BE2C (cell line): ENCODE measurements around the gene CHMP6.

Experiments used
- DNase-seq: peaks from one replicate; pipeline ENCODE4 v3.0.0-alpha.2; 2020
- H3K27me3 ChIP-seq: fragments of 250-450 bp; sonication (Bioruptor Pico); 2 replicates; pipeline ENCODE4 v1.5.1; 2020; ENCODE audit warnings: mild to moderate bottlenecking
- H3K36me3 ChIP-seq: fragments of 250-450 bp; sonication (Bioruptor Pico); 2 replicates; pipeline ENCODE4 v1.5.1; 2020; ENCODE audit warnings: mild to moderate bottlenecking
- H3K4me1 ChIP-seq: fragments of 250-450 bp; sonication (Bioruptor Pico); 2 replicates; pipeline ENCODE4 v1.5.1; 2020
- H3K4me3 ChIP-seq: 2 replicates; pipeline ENCODE4 v1.5.1; 2011; ENCODE audit warnings: low read depth, low read length
- H3K9me3 ChIP-seq: fragments of 250-450 bp; sonication (Bioruptor Pico); 2 replicates; pipeline ENCODE4 v1.5.1; 2020
- TF ChIP-seq, protein P1 (sequence below): IDR thresholded peaks from 2 replicates; pipeline ENCODE4 v1.5.1; 2012; ENCODE audit warnings: mild to moderate bottlenecking, low read depth, low read length

Gene CHMP6

DNA sequence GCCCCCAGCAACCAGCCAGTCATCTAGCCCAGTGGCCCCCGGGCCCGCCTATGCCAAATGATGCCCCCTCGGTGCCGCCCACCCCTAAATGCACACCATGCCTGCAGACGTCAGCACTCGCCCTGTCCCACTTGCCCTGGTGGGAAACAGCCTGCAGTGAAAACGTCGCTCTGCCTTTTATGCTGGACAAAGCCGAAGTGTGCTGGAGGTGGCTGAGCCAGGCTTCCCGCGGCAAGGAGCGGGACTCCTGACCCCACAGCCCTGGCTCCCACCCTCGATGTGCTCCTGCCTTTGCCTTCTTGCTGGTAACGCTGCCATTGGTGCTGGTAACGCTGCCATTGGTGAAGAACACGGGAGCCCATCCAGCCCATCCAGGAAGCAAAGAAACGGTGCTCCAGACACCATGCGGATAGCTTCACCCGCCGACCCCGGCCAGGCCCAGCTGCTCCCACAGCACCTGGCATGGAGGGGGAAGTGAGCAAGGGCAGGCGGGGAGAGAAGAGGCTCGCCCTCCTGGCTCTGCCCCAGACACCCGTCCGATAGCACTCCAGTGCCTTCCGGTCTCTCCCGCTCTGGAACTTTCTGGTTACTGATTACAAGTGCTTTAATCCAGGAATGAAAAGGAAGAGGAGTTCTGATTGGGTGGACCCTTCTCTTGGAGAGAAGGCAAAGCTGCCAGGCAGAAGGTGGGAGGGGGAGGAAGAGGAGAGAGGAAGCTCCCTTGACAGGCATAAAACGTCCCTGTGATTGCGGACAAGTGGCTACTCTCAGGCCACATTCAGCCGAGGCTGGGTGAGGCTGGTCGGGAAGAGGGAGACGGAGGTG lies 39.3 kb downstream of the CHMP6 start:
- H3K36me3 ChIP-seq: no peaks in the 10 kb centered on the region
- H3K27me3 ChIP-seq: no peaks in the 10 kb centered on the region
- peaks cover 7% of the 10 kb centered on the region for H3K4me1 ChIP-seq
- TF ChIP-seq, protein P1, sequence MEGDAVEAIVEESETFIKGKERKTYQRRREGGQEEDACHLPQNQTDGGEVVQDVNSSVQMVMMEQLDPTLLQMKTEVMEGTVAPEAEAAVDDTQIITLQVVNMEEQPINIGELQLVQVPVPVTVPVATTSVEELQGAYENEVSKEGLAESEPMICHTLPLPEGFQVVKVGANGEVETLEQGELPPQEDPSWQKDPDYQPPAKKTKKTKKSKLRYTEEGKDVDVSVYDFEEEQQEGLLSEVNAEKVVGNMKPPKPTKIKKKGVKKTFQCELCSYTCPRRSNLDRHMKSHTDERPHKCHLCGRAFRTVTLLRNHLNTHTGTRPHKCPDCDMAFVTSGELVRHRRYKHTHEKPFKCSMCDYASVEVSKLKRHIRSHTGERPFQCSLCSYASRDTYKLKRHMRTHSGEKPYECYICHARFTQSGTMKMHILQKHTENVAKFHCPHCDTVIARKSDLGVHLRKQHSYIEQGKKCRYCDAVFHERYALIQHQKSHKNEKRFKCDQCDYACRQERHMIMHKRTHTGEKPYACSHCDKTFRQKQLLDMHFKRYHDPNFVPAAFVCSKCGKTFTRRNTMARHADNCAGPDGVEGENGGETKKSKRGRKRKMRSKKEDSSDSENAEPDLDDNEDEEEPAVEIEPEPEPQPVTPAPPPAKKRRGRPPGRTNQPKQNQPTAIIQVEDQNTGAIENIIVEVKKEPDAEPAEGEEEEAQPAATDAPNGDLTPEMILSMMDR: no peak
- no peak overlapping the region for H3K4me3 ChIP-seq
- H3K9me3 ChIP-seq: no peaks in the 10 kb centered on the region
- peak; percentile 43 for DNase-seq

DNA sequence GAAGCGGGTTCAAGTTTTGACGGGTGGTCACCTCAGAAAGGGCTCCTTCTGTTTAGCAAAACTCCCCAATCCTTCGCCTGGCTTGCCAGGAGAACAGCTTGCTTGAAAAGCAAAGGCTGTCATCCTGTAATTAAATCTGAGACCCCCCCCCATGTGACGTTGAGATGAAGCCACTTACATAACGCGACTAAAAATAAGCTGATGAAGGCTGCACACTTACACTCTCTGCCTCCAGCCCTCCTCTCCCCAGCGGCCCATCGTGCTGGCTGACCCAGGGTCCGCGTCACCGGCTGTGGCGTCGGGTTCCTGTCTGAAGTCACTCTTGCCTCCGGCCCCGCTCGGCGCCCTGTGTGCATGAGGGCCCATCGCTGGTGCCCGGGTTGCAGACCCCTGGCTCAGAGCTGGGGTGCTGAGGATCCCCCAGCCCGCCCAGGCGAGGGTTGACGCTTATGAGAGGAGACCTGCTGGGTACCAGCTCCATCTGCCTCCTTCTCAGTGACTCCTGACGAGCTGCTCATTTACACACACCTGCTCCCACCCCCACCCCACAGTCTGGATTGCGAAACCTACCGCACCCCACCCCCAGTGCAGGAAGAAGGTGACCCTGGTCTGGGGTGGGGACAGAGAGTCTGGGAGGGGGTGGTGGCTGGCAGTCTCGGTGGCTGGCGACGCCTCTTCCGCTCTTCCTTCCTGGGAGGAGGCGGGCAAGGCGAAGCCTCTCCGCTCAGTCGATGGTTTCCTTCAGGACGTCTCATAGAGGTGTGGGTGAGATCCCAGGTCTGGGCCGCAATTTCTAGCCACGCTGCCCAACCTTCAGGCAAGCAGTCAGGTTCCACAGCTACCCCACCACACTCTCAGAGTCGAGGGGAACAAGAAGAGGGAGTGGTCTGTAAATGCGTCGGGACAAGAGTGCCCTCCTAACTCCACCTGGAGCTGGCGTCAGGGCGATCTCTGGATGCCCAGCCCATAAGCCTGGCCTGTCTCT lies 40.2 kb downstream of the CHMP6 start:
- DNase-seq: no peak
- no peaks in the 10 kb centered on the region for H3K9me3 ChIP-seq
- TF ChIP-seq, protein P1: no peak
- H3K4me1 ChIP-seq: peaks cover 7% of the 10 kb centered on the region
- no peak overlapping the region for H3K4me3 ChIP-seq
- no peaks in the 10 kb centered on the region for H3K27me3 ChIP-seq
- no peaks in the 10 kb centered on the region for H3K36me3 ChIP-seq

DNA sequence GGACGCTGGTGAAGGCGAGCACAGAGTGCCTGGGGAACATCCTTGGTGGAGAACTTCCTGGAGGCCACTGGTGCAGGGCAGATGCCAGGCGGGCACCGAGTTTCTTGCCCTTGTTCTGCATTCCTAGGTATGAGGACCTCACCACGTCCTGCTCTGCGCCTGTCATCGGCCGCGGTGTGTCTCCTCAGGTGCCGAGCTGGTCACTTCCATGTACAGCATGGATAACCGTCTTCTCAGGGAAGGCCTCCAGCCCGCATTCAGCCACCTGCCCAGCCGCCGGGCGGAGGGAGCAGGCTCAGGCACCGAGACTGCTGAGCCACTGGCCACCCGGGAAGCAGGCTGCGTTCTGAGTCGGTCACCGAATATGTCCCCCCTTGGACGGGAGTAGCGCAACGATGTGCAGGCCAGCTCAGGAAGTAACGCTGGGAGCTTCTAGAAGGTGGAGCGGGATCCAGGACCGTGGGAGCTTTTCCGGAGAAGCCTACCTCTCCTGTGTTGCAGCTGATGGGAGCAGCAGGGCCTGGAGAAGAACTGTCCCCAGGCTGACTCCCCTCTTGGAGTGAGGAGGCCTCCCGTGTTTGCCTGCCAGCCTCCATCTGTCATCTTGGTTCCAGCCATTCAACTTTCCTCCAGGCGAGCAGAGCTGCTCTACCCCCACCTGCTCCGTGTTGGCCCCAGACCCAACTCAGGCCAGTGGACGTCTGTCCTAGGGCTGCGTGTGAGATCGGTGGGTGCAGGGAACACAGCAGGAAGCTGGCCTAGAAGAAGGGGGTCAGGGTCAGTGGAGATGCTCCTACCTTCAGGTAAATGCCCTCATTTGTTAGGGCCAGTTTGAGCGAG lies 41.2 kb downstream of the CHMP6 start:
- no peak for DNase-seq
- H3K36me3 ChIP-seq: 0 out of 2 replicates have a peak, but pooled peaks cover 2% of the 10 kb centered on the region
- no peaks in the 10 kb centered on the region for H3K27me3 ChIP-seq
- H3K9me3 ChIP-seq: no peaks in the 10 kb centered on the region
- H3K4me3 ChIP-seq: no peak overlapping the region
- TF ChIP-seq, protein P1: no peak
- peaks cover 17% of the 10 kb centered on the region for H3K4me1 ChIP-seq

DNA sequence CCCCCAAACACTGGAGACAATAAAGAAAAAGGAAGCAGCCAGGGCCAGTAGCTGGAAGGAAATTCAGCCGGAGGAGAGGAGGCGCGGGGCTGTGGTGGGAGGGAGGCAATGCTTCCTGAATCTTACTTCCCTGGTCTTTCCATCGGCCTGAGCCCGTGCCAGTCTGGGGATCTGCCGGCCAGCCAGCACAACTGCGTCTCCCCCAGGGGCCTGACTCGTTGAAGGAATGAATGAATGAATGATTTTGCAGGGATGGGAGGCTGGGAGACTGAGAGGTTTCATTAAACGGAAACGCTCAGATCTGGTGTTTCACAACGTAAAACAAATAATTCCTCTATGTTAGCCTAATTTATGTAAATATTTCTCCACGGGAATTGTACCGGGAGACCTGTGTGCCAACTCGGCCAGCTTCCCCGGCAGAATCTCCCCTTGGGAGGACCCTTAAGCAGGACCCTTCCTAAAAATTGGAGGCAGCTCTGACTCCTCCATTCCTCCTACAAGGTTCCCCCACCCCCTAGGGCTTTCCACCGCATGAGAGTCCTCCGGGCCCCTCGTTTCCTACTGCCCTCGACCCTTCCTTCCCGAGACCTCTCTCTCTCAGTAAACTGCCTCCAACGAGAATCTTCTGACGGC lies 42.0 kb downstream of the CHMP6 start:
- Histone ChIP-seq H3K27me3 (no peaks in the 10 kb centered on the region), H3K4me1 (peaks cover 23% of the 10 kb centered on the region), H3K36me3 (peaks cover 6% of the 10 kb centered on the region; the same call in 1 of the 2 replicates), H3K9me3 (no peaks in the 10 kb centered on the region), H3K4me3 (peak overlapping the region; percentile 58)
- DNase-seq: no peak
- TF ChIP-seq, protein P1: no peak

DNA sequence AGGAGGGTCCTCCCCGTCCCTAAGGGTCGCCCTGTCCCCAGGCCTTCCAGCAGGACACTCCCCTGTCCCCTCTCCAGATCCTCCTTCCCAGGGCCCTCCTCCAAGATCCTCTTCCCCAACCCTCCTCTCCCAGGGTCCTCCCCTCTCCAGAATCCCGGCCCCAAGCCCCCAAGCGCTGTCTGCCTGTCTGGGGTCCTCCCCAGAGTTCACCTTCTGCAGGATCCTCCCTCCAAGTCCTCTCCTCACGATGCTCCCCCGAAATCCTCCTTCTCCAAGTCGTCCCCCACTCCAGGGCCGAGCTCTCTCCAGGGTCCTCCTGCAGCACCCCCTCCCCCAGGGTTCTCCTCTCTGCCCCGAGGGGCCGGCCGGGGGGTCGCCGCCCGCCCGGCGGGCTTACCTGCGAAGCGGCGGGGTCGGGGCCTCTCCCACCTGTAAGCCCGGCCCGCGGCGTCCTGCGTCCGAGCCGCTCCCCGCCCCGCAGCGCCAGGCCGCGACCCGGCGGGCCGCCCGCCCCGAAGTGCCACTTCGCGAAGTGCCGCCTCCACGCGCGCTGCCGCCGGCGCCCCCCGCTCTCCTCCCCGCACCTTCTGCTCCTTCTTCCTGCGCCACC lies 42.6 kb downstream of the CHMP6 start:
- TF ChIP-seq, protein P1: no peak
- Histone ChIP-seq H3K4me1 (peaks cover 25% of the 10 kb centered on the region), H3K4me3 (peak overlapping the region; percentile 58), H3K27me3 (no peaks in the 10 kb centered on the region), H3K36me3 (peaks cover 9% of the 10 kb centered on the region; the same call in 1 of the 2 replicates), H3K9me3 (no peaks in the 10 kb centered on the region)
- DNase-seq: no peak
